ENCODE measurements around the gene KRT76.

DNA sequence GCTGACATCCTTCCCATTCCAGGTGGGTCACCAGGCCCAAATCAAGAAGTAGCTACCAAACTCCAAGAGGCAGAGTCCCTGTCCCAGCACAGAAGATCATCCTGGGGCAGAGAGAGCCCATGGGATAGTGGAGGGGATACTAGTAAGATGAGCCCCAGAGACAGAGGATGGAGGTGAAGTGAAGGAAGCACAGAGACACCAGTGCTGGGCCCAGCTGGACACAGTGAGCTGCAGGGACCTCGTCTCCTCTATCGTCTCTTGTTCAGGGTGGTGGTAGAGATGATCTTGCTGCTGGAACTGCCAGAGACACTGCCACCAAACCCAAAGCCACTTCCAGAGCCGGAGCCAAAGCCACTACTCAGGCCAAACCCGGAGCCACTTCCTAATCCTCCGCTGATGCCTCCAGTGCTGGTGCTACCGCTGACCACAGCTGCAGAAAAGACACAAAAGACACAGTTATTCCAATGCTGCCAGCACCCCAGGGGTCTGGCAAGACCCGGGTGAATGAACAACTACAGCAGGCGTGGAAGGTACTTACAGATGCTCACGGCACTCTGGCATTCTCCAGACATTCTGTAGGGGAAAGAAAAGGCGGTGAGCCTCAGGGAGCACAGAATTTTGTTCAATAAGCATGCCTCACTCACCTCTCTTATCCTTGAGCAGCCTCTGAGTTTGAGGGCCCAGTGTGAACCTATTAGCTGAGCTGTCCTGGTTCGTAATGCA is 29.8 kb upstream of the KRT76 start:
- TF ChIP-seq EP300 (IDR thresholded peaks at IDR 0.05; ENCODE audit: borderline replicate concordance in 1 of 2, control insufficient read depth in 1 of 2, low read depth in 2 of 2, low read length in 2 of 2): no peak
- no peak for TF ChIP-seq CTCF (IDR thresholded peaks at IDR 0.05 in 2 of 3, conservative IDR thresholded peaks at IDR 0.05 in 1 of 3; ENCODE audit: control insufficient read depth in 2 of 3, extremely low read depth in 1 of 3, insufficient read depth in 1 of 3, low read depth in 3 of 3, low read length in 3 of 3)
- no peak for TF ChIP-seq ZBTB40 (IDR thresholded peaks at IDR 0.05; ENCODE audit: borderline replicate concordance)

Data from GM12878 (cell line).